Activated naive CD4-positive, alpha-beta T cell treated with anti-CD3 and anti-CD28 coated beads, Interleukin-2, amount 10 ng/mL, durations not matched to agents 5 hours and 36 hours (primary cell): ENCODE measurements around the gene LCE1E. TPM values are rescaled to one million over a fixed set of nuclear protein-coding genes. Genes with fewer than 3 reads are reported as not detected.

ENCODE experiments used
- total RNA-seq, 2 experiments: library from RNA; stranded (reverse); gene quantifications; one replicate each; pipeline ENCODE4 v1.2.3, GENCODE V29; 2021

LCE1E gene
- total RNA-seq = not detected

DNA sequence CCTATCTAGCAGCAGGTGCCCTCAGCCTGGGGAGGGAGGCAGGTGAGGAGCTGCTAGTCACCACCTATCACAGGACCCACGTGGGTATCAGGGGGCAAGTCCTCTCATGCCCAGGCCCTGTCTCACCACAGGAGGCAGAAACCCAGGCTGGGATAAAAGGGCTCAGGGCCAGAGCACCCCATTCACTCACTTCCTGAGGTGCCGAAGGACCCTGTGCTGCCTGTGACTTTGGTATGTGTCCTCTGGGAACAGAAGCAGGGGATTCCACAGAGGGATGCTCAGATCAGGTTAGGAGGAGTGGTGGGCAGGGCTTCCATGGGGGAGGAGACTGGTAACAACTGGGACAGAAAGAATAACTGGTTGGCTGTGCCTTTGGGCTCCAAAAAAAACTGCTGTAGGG is at the start of gene LCE1E:
Gene LCE1E, plus strand, starts transcription at position 181 of the 400 bp plus-strand sequence. CDS start 1,043 bp downstream, outside the sequence.

GRCh38 chr1:152757747-152758146 is 28.3 kb upstream of the LCE1E start, which contains the start of gene KPRP:
Gene KPRP (plus strand): TSS chr1:152758025. CDS start chr1:152759589, 1,564 bp downstream.

DNA sequence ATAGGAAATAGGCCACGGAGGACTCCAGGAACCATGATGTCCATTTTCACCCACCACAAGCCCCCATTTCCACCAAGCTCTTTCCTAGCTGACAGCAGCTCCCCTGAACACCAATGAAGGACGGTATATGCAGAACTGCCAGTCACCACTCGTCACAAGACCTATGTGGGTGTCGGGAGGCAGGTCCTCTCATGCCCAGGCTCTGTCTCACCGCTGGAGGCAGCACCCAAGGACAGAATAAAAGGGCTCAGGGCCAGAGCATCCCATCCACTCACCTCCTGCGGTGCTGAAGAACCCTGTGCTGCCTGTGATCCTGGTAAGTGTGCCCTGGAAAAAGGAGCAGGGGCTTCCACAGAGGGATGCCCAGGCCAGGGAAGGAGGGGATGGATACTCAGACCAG is 11.2 kb upstream of the LCE1E start, which contains the start of gene LCE1F:
Gene LCE1F, plus strand, starts transcription at position 266 of the 400 bp plus-strand sequence. CDS start 1,232 bp downstream, outside the sequence.

DNA sequence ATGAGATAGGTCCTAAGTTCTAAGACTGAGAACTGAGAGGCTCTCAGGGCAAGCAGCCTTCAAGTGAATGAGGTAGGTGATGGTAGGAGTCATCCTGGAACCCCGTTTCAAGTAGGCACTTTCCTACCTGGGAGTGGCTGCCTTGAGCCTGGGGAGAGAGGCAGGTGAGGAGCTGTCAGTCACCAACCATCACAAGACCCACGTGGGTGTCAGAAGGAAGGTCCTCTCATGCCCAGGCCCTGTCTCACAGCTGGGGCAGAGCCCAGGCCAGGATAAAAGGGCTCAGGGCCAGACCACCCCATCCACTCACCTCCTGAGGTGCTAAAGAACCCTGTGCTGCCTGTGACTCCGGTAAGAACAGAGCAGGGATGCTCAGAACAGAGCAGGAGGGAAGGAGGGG is 10.4 kb downstream of the LCE1E start, which contains the start of gene LCE1D:
Gene LCE1D, plus strand, starts transcription at position 301 of the 400 bp plus-strand sequence. CDS start 1,074 bp downstream, outside the sequence.

DNA sequence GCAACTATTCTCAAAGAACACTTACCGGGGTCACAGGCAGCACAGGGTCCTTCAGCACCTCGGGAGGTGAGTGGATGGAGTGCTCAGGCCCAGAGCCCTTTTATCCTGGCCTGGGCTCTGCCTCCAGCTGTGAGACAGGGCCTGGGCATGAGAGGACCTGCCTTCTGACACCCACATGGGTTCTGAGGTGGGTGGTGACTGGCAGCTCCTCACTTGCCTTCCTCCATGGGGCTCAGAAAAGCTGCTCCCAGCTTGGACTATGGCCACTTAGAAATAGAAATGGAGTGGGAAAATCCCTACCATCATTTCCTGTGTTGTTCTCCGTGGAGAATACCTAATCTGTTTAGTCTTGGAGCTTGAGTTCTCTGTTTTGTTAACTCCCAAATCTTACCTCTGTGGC is 20.5 kb downstream of the LCE1E start, which contains the start of gene LCE1C:
Gene LCE1C, minus strand, starts transcription at position 76 of the 400 bp plus-strand sequence. CDS start 1,173 bp downstream, outside the sequence.

DNA sequence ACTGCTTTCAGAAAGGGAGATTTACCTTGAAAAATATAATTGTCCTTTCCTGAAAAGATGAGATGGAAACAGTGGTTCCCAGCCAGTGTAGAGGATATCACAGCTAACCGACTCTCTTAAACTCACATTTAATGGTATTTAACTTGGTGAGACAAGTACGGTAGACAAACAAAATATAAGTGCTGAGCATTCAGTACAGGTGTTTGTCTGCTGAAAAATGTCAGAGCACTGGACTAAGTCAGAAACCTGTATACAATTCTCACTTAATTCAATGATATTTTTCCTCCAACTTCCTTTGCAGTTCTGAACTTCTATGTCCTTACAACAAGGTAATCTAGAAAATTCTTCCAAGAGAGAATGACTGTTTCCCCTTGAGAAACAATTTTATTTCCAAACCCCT is 25.6 kb downstream of the LCE1E start, which contains the start of gene LCE1B:
Gene LCE1B, plus strand, starts transcription at position 301 of the 400 bp plus-strand sequence. CDS start 476 bp downstream, outside the sequence.

GRCh38 chr1:152827173-152827572 is 41.1 kb downstream of the LCE1E start, which contains the start of gene LCE1A:
Gene LCE1A (plus strand): TSS chr1:152827473. CDS start chr1:152827473, 0 bp downstream.

Other genes with a start within 250 kb of the LCE1E start
- not detected for gene LCE3E, start 219.5 kb upstream of the LCE1E start, total RNA-seq
- not detected for gene LCE3D, start 205.7 kb upstream of the LCE1E start, total RNA-seq
- not detected for gene LCE3C, start 186.0 kb upstream of the LCE1E start, total RNA-seq
- gene LCE3B, start 172.4 kb upstream of the LCE1E start, total RNA-seq = not detected
- not detected for gene LCE3A, start 163.2 kb upstream of the LCE1E start, total RNA-seq
- gene LCE2D, start 122.9 kb upstream of the LCE1E start, total RNA-seq = not detected
- gene LCE2C, start 111.0 kb upstream of the LCE1E start, total RNA-seq = not detected
- not detected for gene LCE2B, start 100.1 kb upstream of the LCE1E start, total RNA-seq
- not detected for gene LCE2A, start 87.9 kb upstream of the LCE1E start, total RNA-seq
- not detected for gene LCE4A, start 78.1 kb upstream of the LCE1E start, total RNA-seq
- not detected for gene KPRP, start 28.2 kb upstream of the LCE1E start, total RNA-seq
- not detected for gene LCE1F, start 11.1 kb upstream of the LCE1E start, total RNA-seq
- not detected for gene LCE1D, start 10.5 kb downstream of the LCE1E start, total RNA-seq
- gene LCE1C, start 20.4 kb downstream of the LCE1E start, total RNA-seq = not detected
- not detected for gene LCE1B, start 25.7 kb downstream of the LCE1E start, total RNA-seq
- gene LCE1A, start 41.2 kb downstream of the LCE1E start, total RNA-seq = not detected
- not detected for gene LCE6A, start 56.6 kb downstream of the LCE1E start, total RNA-seq
- gene LCE7A, start 73.7 kb downstream of the LCE1E start, total RNA-seq = not detected
- gene SMCP, start 92.1 kb downstream of the LCE1E start, total RNA-seq = not detected
- gene IVL, start 122.3 kb downstream of the LCE1E start, total RNA-seq = not detected
- not detected for gene SPRR5, start 160.9 kb downstream of the LCE1E start, total RNA-seq
- not detected for gene SPRR4, start 184.4 kb downstream of the LCE1E start, total RNA-seq
- not detected for gene SPRR1A, start 197.8 kb downstream of the LCE1E start, total RNA-seq
- not detected for gene SPRR3, start 215.5 kb downstream of the LCE1E start, total RNA-seq
- not detected for gene SPRR1B, start 244.9 kb downstream of the LCE1E start, total RNA-seq